Limb (tissue), 2 donors: ENCODE measurements around the gene GBX1.
A peak's percentile ranks its signal among the peaks of the same experiment; 100 is the strongest.

ENCODE experiments used
- DNase-seq, 2 donors: peaks; one replicate each; pipeline ENCODE4 v3.0.0-alpha.2; 2016; ENCODE audit errors: extremely low spot score in 2 of 2

The GBX1 gene

GRCh38 chr7:151139791-151140190 is 27.7 kb downstream of the GBX1 start:
- no peak for DNase-seq

- peak in 1 of 2 donors; percentile 32 for DNase-seq
Measured at GRCh38 chr7:151139071-151139790, 28.3 kb downstream of the GBX1 start.

- peak in 1 of 2 donors; percentile 50 for DNase-seq
Measured at GRCh38 chr7:151138153-151138851, 29.2 kb downstream of the GBX1 start.

- no peak for DNase-seq
Measured at GRCh38 chr7:151137791-151138152, 29.7 kb downstream of the GBX1 start.

GRCh38 chr7:151137076-151137675 is 30.3 kb downstream of the GBX1 start:
- DNase-seq = peak in 1 of 2 donors; percentile 43

- peak in 1 of 2 donors; percentile 34 for DNase-seq
Measured at GRCh38 chr7:151135866-151136843, 31.3 kb downstream of the GBX1 start.

GRCh38 chr7:151135525-151135845 is 32.0 kb downstream of the GBX1 start:
- peak in 1 of 2 donors; percentile 27 for DNase-seq

GRCh38 chr7:151134743-151135524 is 32.6 kb downstream of the GBX1 start:
- DNase-seq = no peak

- DNase-seq = no peak
Measured at GRCh38 chr7:151133986-151134742, 33.3 kb downstream of the GBX1 start.

- no peak for DNase-seq
Measured at GRCh38 chr7:151133266-151133985, 34.1 kb downstream of the GBX1 start.

GRCh38 chr7:151132461-151133205 is 34.9 kb downstream of the GBX1 start:
- DNase-seq = no peak

- peak; percentile 61 to 74 for DNase-seq
Measured at GRCh38 chr7:151131592-151132293, 35.8 kb downstream of the GBX1 start.

- DNase-seq = peak in 1 of 2 donors; percentile 45
Measured at GRCh38 chr7:151131224-151131591, 36.3 kb downstream of the GBX1 start.

- DNase-seq = peak in 1 of 2 donors; percentile 41
Measured at GRCh38 chr7:151130741-151131157, 36.7 kb downstream of the GBX1 start.

- no peak for DNase-seq
Measured at GRCh38 chr7:151129960-151130591, 37.4 kb downstream of the GBX1 start.

- no peak for DNase-seq
Measured at GRCh38 chr7:151129117-151129959, 38.2 kb downstream of the GBX1 start.

- no peak for DNase-seq
Measured at GRCh38 chr7:151128716-151129115, 38.8 kb downstream of the GBX1 start.
